HG02642 (cell line): ENCODE measurements around the gene AGAP1.

ENCODE experiments used
- ATAC-seq: cut with Tn5 transposase; IDR thresholded peaks from one replicate; pipeline ENCODE4 v1.9.1; 2021; ENCODE audit warnings: mild to moderate bottlenecking; ENCODE audit not compliant: unreplicated experiment, poor library complexity

Gene AGAP1

GRCh38 chr2:235721625-235722024, 227.8 kb downstream of the AGAP1 start:
- ATAC-seq = no peak

- ATAC-seq = no peak
Measured at GRCh38 chr2:235722869-235723268, 229.0 kb downstream of the AGAP1 start.

GRCh38 chr2:235723371-235723770, 229.5 kb downstream of the AGAP1 start:
- no peak for ATAC-seq

- ATAC-seq = no peak
Measured at GRCh38 chr2:235723811-235724465, 230.1 kb downstream of the AGAP1 start.

GRCh38 chr2:235725016-235725489, 231.2 kb downstream of the AGAP1 start:
- no peak for ATAC-seq

GRCh38 chr2:235725841-235726240, 232.0 kb downstream of the AGAP1 start:
- ATAC-seq = no peak

- ATAC-seq = no peak
Measured at GRCh38 chr2:235726554-235726953, 232.7 kb downstream of the AGAP1 start.

GRCh38 chr2:235727174-235727573, 233.3 kb downstream of the AGAP1 start:
- no peak for ATAC-seq

GRCh38 chr2:235727891-235728799, 234.3 kb downstream of the AGAP1 start:
- ATAC-seq = no peak

GRCh38 chr2:235728800-235729556, 235.1 kb downstream of the AGAP1 start:
- ATAC-seq = no peak

GRCh38 chr2:235729557-235729947, 235.7 kb downstream of the AGAP1 start:
- ATAC-seq = no peak

- no peak for ATAC-seq
Measured at GRCh38 chr2:235730115-235730514, 236.3 kb downstream of the AGAP1 start.

- no peak for ATAC-seq
Measured at GRCh38 chr2:235733761-235734160, 239.9 kb downstream of the AGAP1 start.

- no peak for ATAC-seq
Measured at GRCh38 chr2:235734168-235734567, 240.3 kb downstream of the AGAP1 start.

GRCh38 chr2:235734688-235735231, 240.9 kb downstream of the AGAP1 start:
- no peak for ATAC-seq

GRCh38 chr2:235737396-235737795, 243.6 kb downstream of the AGAP1 start:
- ATAC-seq = no peak

- ATAC-seq = no peak
Measured at GRCh38 chr2:235737840-235738239, 244.0 kb downstream of the AGAP1 start.

GRCh38 chr2:235739704-235740415, 246.0 kb downstream of the AGAP1 start:
- no peak for ATAC-seq

- ATAC-seq = no peak
Measured at GRCh38 chr2:235740821-235741220, 247.0 kb downstream of the AGAP1 start.

- no peak for ATAC-seq
Measured at GRCh38 chr2:235744161-235744560, 250.3 kb downstream of the AGAP1 start.
